Measurements from ENCODE around the gene PCMT1.

The PCMT1 gene

DNA sequence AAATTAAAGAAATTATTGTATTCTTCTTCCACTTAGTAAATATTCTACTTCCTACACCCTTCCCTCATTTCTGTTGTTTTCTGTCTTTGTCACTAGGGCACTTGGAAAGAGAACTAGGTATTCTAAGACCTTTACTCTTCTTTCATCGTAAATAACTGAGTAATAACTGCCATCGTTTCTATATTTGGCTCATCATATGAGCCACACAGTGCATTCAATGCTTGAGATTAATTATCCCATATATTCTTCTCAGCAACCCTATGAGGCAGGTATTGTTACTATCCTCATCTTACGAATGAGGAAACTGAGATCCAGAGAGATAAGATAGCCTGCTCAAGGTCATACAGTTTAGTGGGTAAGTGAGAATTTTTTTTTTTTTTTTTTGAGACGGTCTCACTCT lies 75.8 kb downstream of the PCMT1 start:
- no peak overlapping the region for H3K27ac ChIP-seq
- intact Hi-C loops (cut with DNase I; ENCODE audit: low total_unique reads) = no loop called here
- no peak overlapping the region for H3K4me3 ChIP-seq
- H3K9me3 ChIP-seq = no peaks in the 10 kb centered on the region
- TF ChIP-seq, protein P1, sequence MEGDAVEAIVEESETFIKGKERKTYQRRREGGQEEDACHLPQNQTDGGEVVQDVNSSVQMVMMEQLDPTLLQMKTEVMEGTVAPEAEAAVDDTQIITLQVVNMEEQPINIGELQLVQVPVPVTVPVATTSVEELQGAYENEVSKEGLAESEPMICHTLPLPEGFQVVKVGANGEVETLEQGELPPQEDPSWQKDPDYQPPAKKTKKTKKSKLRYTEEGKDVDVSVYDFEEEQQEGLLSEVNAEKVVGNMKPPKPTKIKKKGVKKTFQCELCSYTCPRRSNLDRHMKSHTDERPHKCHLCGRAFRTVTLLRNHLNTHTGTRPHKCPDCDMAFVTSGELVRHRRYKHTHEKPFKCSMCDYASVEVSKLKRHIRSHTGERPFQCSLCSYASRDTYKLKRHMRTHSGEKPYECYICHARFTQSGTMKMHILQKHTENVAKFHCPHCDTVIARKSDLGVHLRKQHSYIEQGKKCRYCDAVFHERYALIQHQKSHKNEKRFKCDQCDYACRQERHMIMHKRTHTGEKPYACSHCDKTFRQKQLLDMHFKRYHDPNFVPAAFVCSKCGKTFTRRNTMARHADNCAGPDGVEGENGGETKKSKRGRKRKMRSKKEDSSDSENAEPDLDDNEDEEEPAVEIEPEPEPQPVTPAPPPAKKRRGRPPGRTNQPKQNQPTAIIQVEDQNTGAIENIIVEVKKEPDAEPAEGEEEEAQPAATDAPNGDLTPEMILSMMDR (IDR thresholded peaks at IDR 0.05) = no peak
- H3K27me3 ChIP-seq = no peaks in the 10 kb centered on the region
- peaks cover 24 to 43% (median 24%) of the 10 kb centered on the region in 3 donors for H3K36me3 ChIP-seq
- DNase-seq = no peak
- H3K4me1 ChIP-seq = no peaks in the 10 kb centered on the region

DNA sequence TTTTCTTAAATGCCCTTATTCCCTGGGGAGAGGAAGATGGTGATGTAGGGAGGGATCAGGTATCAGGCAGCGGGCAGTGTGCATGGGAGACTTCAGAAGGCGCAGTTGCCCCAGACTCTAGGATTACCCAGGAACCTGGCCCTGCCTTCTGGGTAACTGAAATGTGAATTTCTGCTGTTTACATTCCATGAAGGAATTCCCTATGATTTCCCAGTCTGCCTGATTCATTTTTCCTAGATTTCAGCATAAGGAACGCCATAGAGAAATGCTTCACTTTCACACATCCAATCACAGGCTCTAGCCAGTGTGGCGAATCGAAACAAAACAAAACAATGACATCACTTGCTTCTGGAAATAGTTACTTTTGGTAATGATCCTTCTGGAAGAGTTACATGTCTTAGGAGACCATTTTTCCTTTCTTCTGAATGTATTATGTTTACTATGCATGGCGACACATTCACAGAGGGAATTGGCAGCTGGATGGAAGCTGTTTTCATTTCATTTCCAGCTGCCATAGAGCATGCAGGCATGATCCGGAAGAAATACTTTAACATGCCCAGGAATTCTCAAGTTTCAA lies 81.3 kb downstream of the PCMT1 start:
- no peak overlapping the region for H3K27ac ChIP-seq
- intact Hi-C loops (cut with DNase I; ENCODE audit: low total_unique reads) = loop anchor here (5.0 kb wide), 1 partner anchor 36 kb away; no protein-coding TSS in a partner anchor
- H3K27me3 ChIP-seq = no peaks in the 10 kb centered on the region
- H3K4me3 ChIP-seq = peak overlapping the region in 1 of 2 donors; percentile 1
- TF ChIP-seq, protein P1 (IDR thresholded peaks at IDR 0.05) = no peak
- H3K4me1 ChIP-seq = peaks cover 0 to 8% (median 0%) of the 10 kb centered on the region in 4 donors
- H3K36me3 ChIP-seq = peaks cover 6 to 19% (median 11%) of the 10 kb centered on the region in 3 donors
- H3K9me3 ChIP-seq = no peaks in the 10 kb centered on the region
- DNase-seq = no peak

DNA sequence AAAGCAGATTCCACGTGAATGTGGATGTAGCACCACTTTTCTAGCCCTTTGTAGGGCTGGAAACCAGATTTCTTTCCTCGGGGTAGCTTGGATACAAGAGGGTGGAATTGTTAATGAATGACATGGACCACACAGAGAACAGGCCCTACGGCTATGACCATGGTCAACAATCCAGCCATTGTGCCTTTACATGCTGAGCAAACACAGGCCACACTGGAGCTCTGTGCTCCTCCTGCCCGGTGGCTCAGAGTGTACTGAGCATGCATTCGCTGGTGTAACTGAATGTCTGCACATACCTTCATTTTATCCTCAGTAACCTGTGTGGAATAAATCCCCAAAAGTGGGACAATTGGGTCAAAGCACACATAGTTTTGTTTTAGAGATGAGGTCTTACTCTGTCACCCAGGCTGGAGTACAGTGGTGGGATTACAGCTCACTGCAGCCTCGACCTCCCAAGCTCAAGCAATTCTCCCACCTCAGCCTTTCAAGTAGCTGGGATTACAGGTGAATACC lies 81.8 kb downstream of the PCMT1 start:
- H3K27ac ChIP-seq = no peak overlapping the region
- H3K36me3 ChIP-seq = peaks cover 5 to 19% (median 7%) of the 10 kb centered on the region in 3 donors
- no peak for DNase-seq
- H3K9me3 ChIP-seq = no peaks in the 10 kb centered on the region
- intact Hi-C loops (cut with DNase I; ENCODE audit: low total_unique reads) = loop anchor here (5.0 kb wide), 1 partner anchor 36 kb away; no protein-coding TSS in a partner anchor
- peaks cover 0 to 8% (median 0%) of the 10 kb centered on the region in 4 donors for H3K4me1 ChIP-seq
- TF ChIP-seq, protein P1 (IDR thresholded peaks at IDR 0.05) = no peak
- no peaks in the 10 kb centered on the region for H3K27me3 ChIP-seq
- peak overlapping the region in 1 of 2 donors; percentile 1 for H3K4me3 ChIP-seq

DNA sequence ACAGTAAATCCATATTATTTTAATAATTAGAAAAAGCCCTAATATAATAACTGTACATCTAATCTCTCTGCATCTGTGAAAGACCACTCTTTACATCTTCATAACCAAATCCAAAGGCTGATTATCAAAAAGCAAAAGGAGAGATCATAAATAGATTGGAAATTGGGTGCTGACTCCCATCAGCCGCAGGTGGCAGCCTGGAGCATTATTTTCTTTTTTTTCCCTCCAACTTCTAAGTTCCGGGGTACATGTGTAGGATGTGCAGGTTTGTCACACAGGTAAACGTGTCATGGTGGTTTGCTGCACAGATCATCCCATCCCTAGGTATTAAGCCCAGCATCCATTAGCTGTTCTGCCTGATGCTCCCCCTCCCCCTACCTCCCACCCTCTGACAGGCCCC lies 84.1 kb downstream of the PCMT1 start:
- Histone ChIP-seq H3K27me3 (no peaks in the 10 kb centered on the region), H3K36me3 (peaks cover under 1 to 32% (median 9%) of the 10 kb centered on the region in 3 donors), H3K4me1 (peaks cover 0 to 8% (median 0%) of the 10 kb centered on the region in 4 donors), H3K4me3 (no peak overlapping the region), H3K27ac (no peak overlapping the region), H3K9me3 (no peaks in the 10 kb centered on the region)
- no peak for DNase-seq
- TF ChIP-seq, protein P1 (IDR thresholded peaks at IDR 0.05) = no peak
- intact Hi-C loops (cut with DNase I; ENCODE audit: low total_unique reads) = loop anchor here (2.0 to 5.0 kb wide), 2 partner anchors 34 to 91 kb away; no protein-coding TSS in a partner anchor

DNA sequence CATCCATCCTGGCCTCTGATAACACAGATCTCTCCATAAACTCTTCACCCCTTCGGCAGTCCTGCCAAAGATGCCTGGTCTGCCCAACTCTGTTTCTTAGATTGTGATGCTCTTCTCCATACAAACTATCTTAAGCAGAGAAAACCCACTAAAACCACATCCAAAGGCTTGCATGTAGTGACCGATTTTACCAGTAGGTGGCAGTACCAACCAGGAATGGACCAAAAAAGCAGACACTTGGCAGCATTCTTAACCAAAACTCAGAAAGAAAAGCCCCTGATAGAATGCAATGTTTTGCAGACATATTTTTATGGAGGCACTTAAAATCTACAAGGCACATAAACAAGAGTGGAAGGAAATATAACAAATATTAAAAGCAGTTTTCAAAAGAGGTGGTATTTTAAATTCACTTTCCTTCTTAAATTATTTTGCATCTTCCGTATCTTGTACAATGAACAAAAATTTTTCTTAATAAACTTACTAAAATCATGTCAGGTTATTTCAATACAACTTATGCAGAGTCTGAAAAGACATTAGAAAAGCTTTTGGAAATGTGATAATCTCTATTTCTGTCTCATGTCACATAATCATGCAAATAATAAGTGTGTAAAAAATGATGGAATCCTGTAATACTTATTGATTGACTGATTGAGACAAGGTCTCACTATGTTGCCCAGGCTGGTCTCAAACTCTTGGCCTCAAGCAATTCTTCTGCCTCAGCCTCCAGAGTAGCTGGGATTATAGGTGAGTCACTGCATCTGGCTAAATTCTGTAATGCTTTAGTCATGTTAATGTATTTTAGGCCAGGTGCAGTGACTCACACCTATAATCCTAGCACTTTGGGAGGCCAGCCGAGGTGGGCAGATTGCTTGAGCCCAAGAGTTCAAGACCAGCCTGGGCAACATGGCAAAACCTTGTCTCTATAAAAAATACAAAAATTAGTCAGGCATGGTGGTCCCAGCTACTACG lies 85.3 kb downstream of the PCMT1 start:
- Histone ChIP-seq H3K9me3 (no peaks in the 10 kb centered on the region), H3K27me3 (no peaks in the 10 kb centered on the region), H3K4me3 (no peak overlapping the region), H3K27ac (no peak overlapping the region), H3K4me1 (peaks cover 0 to 8% (median 0%) of the 10 kb centered on the region in 4 donors), H3K36me3 (peaks cover 0 to 32% (median 9%) of the 10 kb centered on the region in 3 donors)
- TF ChIP-seq, protein P1 (IDR thresholded peaks at IDR 0.05) = peak; percentile 85 to 91
- DNase-seq = peak in 1 of 2 donors; percentile 74
- intact Hi-C loops (cut with DNase I; ENCODE audit: low total_unique reads) = loop anchor here (2.0 to 5.0 kb wide), 3 partner anchors 33 to 183 kb away; no protein-coding TSS in a partner anchor

All from tibial artery (tissue), 4 donors.